Measurements from ENCODE around the gene IFNAR2.

DNA sequence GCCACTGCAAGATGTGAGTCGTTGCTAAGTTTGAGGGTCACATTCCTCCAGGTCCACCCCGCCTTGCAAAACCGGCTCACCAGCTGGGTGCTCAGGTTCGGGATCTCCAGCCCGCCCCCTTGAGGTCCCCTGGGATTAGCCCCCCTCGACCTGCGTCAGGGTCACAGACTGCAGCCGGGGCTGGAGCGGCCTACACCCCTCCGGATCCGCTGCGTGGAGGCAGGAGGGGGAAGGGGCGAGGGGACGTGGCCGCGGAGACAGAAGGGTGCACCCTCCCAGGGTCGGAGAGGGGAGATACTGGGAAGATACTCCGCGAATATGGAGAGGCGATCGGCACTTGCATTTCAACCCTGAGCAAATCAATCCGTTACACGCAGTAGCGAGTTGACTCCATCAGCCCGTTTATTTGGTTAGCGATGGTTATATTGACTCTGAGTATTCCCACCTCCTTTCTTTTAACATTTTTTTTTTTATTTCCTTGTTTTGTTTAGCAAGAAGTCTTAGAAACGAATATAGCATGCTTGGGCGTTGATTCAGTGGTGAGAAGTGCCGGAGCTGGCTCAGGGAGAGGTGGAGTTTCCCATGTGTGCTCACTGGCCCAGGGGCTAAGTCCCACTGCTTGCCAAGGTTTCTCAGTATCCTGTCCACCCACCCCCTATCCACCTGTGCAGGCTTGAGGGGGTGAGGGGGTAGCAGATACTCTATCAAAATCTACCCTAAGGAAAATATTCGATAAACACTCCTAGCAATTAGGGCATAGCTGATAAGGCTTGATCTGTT is 997 bp downstream of the IFNAR2 start:
- TF ChIP-seq, protein P1, sequence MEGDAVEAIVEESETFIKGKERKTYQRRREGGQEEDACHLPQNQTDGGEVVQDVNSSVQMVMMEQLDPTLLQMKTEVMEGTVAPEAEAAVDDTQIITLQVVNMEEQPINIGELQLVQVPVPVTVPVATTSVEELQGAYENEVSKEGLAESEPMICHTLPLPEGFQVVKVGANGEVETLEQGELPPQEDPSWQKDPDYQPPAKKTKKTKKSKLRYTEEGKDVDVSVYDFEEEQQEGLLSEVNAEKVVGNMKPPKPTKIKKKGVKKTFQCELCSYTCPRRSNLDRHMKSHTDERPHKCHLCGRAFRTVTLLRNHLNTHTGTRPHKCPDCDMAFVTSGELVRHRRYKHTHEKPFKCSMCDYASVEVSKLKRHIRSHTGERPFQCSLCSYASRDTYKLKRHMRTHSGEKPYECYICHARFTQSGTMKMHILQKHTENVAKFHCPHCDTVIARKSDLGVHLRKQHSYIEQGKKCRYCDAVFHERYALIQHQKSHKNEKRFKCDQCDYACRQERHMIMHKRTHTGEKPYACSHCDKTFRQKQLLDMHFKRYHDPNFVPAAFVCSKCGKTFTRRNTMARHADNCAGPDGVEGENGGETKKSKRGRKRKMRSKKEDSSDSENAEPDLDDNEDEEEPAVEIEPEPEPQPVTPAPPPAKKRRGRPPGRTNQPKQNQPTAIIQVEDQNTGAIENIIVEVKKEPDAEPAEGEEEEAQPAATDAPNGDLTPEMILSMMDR (IDR thresholded peaks at IDR 0.05; ENCODE audit: extremely low read depth in 1 of 2, insufficient read depth in 1 of 2, low read depth in 1 of 2, low read length in 2 of 2), result peak in 1 of 2 donors; percentile 25
- TF ChIP-seq, protein P2, sequence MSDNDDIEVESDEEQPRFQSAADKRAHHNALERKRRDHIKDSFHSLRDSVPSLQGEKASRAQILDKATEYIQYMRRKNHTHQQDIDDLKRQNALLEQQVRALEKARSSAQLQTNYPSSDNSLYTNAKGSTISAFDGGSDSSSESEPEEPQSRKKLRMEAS (IDR thresholded peaks at IDR 0.05; ENCODE audit: insufficient read depth, insufficient read length), result no peak
- TF ChIP-seq POLR2A (IDR thresholded peaks at IDR 0.05; ENCODE audit: low read depth, low read length), result no peak
